ENCODE results near the gene SH2D2A. TPM values are rescaled to one million over a fixed set of nuclear protein-coding genes. Genes with fewer than 3 reads are reported as not detected.
"Not testable (repeated sequence)": the region's sequence is repeated elsewhere in the genome, so short reads cannot be mapped to it uniquely, and the experiment has no call there.

SH2D2A gene
- total RNA-seq, 1 experiment from 2014 or later, result 0.09 TPM

GRCh38 chr1:156768610-156769295 is 47.9 kb downstream of the SH2D2A start:
- DNase-seq (ENCODE audit: low spot score), result no peak

- no peak for DNase-seq (ENCODE audit: low spot score)
Observed at GRCh38 chr1:156767879-156768604, 48.6 kb downstream of the SH2D2A start.

GRCh38 chr1:156767101-156767878 is 49.4 kb downstream of the SH2D2A start, which contains the start of gene PRCC:
Gene PRCC, plus strand, starts transcription at chr1:156767535. Its CDS starts 237 bp downstream, at chr1:156767772.
- peak; percentile 99 for DNase-seq (ENCODE audit: low spot score)

- DNase-seq (ENCODE audit: low spot score), result no peak
Observed at GRCh38 chr1:156766298-156767100, 50.1 kb downstream of the SH2D2A start.

GRCh38 chr1:156765666-156766065 is 51.0 kb downstream of the SH2D2A start:
- DNase-seq (ENCODE audit: low spot score), result no peak

- not testable (repeated sequence) for DNase-seq (ENCODE audit: low spot score)
Observed at GRCh38 chr1:156765136-156765535, 51.5 kb downstream of the SH2D2A start.

- DNase-seq (ENCODE audit: low spot score), result no peak
Observed at GRCh38 chr1:156760796-156761104, 55.9 kb downstream of the SH2D2A start.

- no peak for DNase-seq (ENCODE audit: low spot score)
Observed at GRCh38 chr1:156760092-156760795, 56.4 kb downstream of the SH2D2A start.

GRCh38 chr1:156757572-156758253 is 58.9 kb downstream of the SH2D2A start:
- not testable (repeated sequence) for DNase-seq (ENCODE audit: low spot score)

GRCh38 chr1:156756355-156756754 is 60.3 kb downstream of the SH2D2A start:
- no peak for DNase-seq (ENCODE audit: low spot score)

Other genes with a start within 250 kb of the SH2D2A start
- 58.9 and 66.2 TPM in 2 replicates for gene IQGAP3, start 244.3 kb downstream of the SH2D2A start, total RNA-seq (2014; rRNA removed; shearing (Covaris generic))
- not detected in 2 replicates for gene TTC24, start 237.1 kb downstream of the SH2D2A start, total RNA-seq (2014; rRNA removed; shearing (Covaris generic))
- 174 and 204 TPM in 2 replicates for gene NAXE, start 225.1 kb downstream of the SH2D2A start, total RNA-seq (2014; rRNA removed; shearing (Covaris generic))
- 53.1 and 54.1 TPM in 2 replicates for gene GPATCH4, start 215.4 kb downstream of the SH2D2A start, total RNA-seq (2014; rRNA removed; shearing (Covaris generic))
- 0.26 TPM in 1 of 2 replicates, not detected in the other for gene HAPLN2, start 197.4 kb downstream of the SH2D2A start, total RNA-seq (2014; rRNA removed; shearing (Covaris generic))
- gene BCAN, start 174.7 kb downstream of the SH2D2A start, total RNA-seq (2014; rRNA removed; shearing (Covaris generic)), result not detected in 2 replicates
- 60.4 and 105 TPM in 2 replicates for gene NES, start 139.4 kb downstream of the SH2D2A start, total RNA-seq (2014; rRNA removed; shearing (Covaris generic))
- 5.4 and 6.3 TPM in 2 replicates for gene CRABP2, start 111.3 kb downstream of the SH2D2A start, total RNA-seq (2014; rRNA removed; shearing (Covaris generic))
- gene METTL25B, start 88.4 kb downstream of the SH2D2A start, total RNA-seq (2014; rRNA removed; shearing (Covaris generic)), result 4.9 and 5.7 TPM in 2 replicates
- 18.9 and 25.6 TPM in 2 replicates for gene ISG20L2, start 88.1 kb downstream of the SH2D2A start, total RNA-seq (2014; rRNA removed; shearing (Covaris generic))
- gene MRPL24, start 75.8 kb downstream of the SH2D2A start, total RNA-seq (2014; rRNA removed; shearing (Covaris generic)), result 133 and 138 TPM in 2 replicates
- 430 and 446 TPM in 2 replicates for gene HDGF, start 65.2 kb downstream of the SH2D2A start, total RNA-seq (2014; rRNA removed; shearing (Covaris generic))
- 40.3 and 51.5 TPM in 2 replicates for gene PRCC, start 49.3 kb downstream of the SH2D2A start, total RNA-seq (2014; rRNA removed; shearing (Covaris generic))
- not detected in 2 replicates for gene INSRR, start 42.3 kb upstream of the SH2D2A start, total RNA-seq (2014; rRNA removed; shearing (Covaris generic))
- gene NTRK1, start 44.0 kb upstream of the SH2D2A start, total RNA-seq (2014; rRNA removed; shearing (Covaris generic)), result 0.16 and 0.24 TPM in 2 replicates
- 2.8 and 3.1 TPM in 2 replicates for gene PEAR1, start 76.9 kb upstream of the SH2D2A start, total RNA-seq (2014; rRNA removed; shearing (Covaris generic))
- not detected in 2 replicates for gene LRRC71, start 103.8 kb upstream of the SH2D2A start, total RNA-seq (2014; rRNA removed; shearing (Covaris generic))
- gene ARHGEF11, start 228.9 kb upstream of the SH2D2A start, total RNA-seq (2014; rRNA removed; shearing (Covaris generic)), result 21.5 and 21.7 TPM in 2 replicates